Keratinocyte (primary cell): ENCODE results near the gene TTC32.

ENCODE experiments used
- CTCF ChIP-seq, 3 experiments: IDR thresholded peaks in 1 of 3; conservative IDR thresholded peaks in 1 of 3; optimal IDR thresholded peaks in 1 of 3; 2 replicates in 2 of 3; 3 replicates in 1 of 3; pipeline versions ENCODE3 to v1.5.1; 2011; ENCODE audit warnings: low read length in 3 of 3, mild to moderate bottlenecking in 3 of 3, moderate library complexity in 2 of 3, control low read depth in 1 of 3, inconsistent platforms in 1 of 3; ENCODE audit not compliant: insufficient read depth in 2 of 3; ENCODE audit errors: extremely low read depth in 1 of 3
- EZH2 ChIP-seq: IDR thresholded peaks from one replicate; pipeline ENCODE4 v1.6.1; 2012; ENCODE audit warnings: inconsistent platforms, mild to moderate bottlenecking, low read length, moderate library complexity

- TF ChIP-seq EZH2 (no peak), CTCF (optimal IDR thresholded peaks at IDR 0.05 in 1 of 3, IDR thresholded peaks at IDR 0.05 in 1 of 3, conservative IDR thresholded peaks at IDR 0.05 in 1 of 3; ENCODE audit: extremely low read depth in 1 of 3, insufficient read depth in 2 of 3, low read length in 3 of 3) (no peak)
Observed at GRCh38 chr2:19911808-19912509, 10.2 kb upstream of the TTC32 start.
